HepG2 (cell line): Measurements from ENCODE around the gene PLVAP. TPM values are rescaled to one million over a fixed set of nuclear protein-coding genes. Genes with fewer than 3 reads are reported as not detected.

Experiments used
- CREB1 ChIP-seq, 2 experiments: fragments of 450-650 bp in 1 of 2; IDR thresholded peaks; 2 replicates each; pipeline ENCODE4 v1.6.1; 2016 to 2017; ENCODE audit warnings: control low read depth in 1 of 2, mild to moderate bottlenecking in 1 of 2, missing compliant biosample characterization in 1 of 2, missing genetic modification characterization in 1 of 2
- FOSL1 ChIP-seq: sonication (generic); formaldehyde crosslinking; IDR thresholded peaks from 2 replicates; pipeline ENCODE4 v1.9.0; 2021; ENCODE audit warnings: missing genetic modification reagents, borderline replicate concordance
- MEIS2 ChIP-seq: sonication (generic); formaldehyde crosslinking; IDR thresholded peaks from 2 replicates; pipeline ENCODE4 v1.9.0; 2021; ENCODE audit warnings: mild to moderate bottlenecking, missing genetic modification reagents
- MYPOP ChIP-seq: sonication (generic); formaldehyde crosslinking; IDR thresholded peaks from 2 replicates; pipeline ENCODE4 v1.8.1; 2023; ENCODE audit warnings: mild to moderate bottlenecking, moderate library complexity, missing genetic modification reagents
- NFE2L1 ChIP-seq: sonication (generic); formaldehyde crosslinking; IDR thresholded peaks from 2 replicates; pipeline ENCODE4 v1.4.0; 2020; ENCODE audit warnings: missing genetic modification reagents, mild to moderate bottlenecking, borderline replicate concordance
- ZBTB14 ChIP-seq: sonication (generic); formaldehyde crosslinking; IDR thresholded peaks from 2 replicates; pipeline ENCODE4 v1.4.0; 2020; ENCODE audit warnings: missing genetic modification reagents
- ZBTB33 ChIP-seq: sonication (generic); formaldehyde crosslinking; IDR thresholded peaks from 2 replicates; pipeline ENCODE4 v1.4.0; 2020; ENCODE audit warnings: missing genetic modification reagents
- ZNF318 ChIP-seq: sonication (generic); formaldehyde crosslinking; IDR thresholded peaks from 2 replicates; pipeline ENCODE4 v1.4.0; 2020; ENCODE audit warnings: mild to moderate bottlenecking, missing genetic modification reagents
- polyA plus RNA-seq, 8 experiments: library from polyadenylated mRNA; depleted of rRNA in 3 of 8; stranded (reverse) in 7 of 8; unstranded in 1 of 8; fragments of >200 nt; fragmentation: Illumina TruSeq in 4 of 8; extraction: Trizol in 4 of 8; gene quantifications; 2 replicates each; pipeline versions ENCODE4 v1.2.1 to v1.2.3, GENCODE V29; 2011 to 2016; ENCODE audit warnings: low read depth in 4 of 8, missing spikeins in 1 of 8, mixed read lengths in 1 of 8; ENCODE audit not compliant: insufficient read depth in 1 of 8
- total RNA-seq, 5 experiments: library from RNA; depleted of rRNA; stranded (reverse); fragments of >200 nt; fragmentation: Illumina TruSeq; extraction: Trizol; gene quantifications; 2 replicates each; pipeline ENCODE4 v1.2.3, GENCODE V29; 2016; ENCODE audit warnings: low read depth in 1 of 5

The PLVAP gene
- total and polyA plus RNA-seq, 2 of the 13 experiments (the other 11 are each of a cell fraction or from before 2014, with no cell fraction given) = 0.26 TPM; not detected in 1

- TF ChIP-seq ZBTB33 (CRISPR knock-in tag) (no peak), MEIS2 (CRISPR knock-in tag) (0 out of 2 replicates have a peak, but pooled peaks have one; percentile 15), NFE2L1 (CRISPR knock-in tag) (no peak), FOSL1 (CRISPR knock-in tag) (no peak), ZBTB14 (CRISPR knock-in tag) (peak; percentile 89), CREB1 (IDR thresholded peaks at IDR 0.05) (peak; percentile 90), CREB1 (CRISPR knock-in tag; IDR thresholded peaks at IDR 0.05) (peak; percentile 88), MYPOP (CRISPR knock-in tag) (no peak), ZNF318 (CRISPR knock-in tag) (no peak)
Observed at GRCh38 chr19:17419621-17420474, 42.7 kb upstream of the PLVAP start, which contains the start of gene MVB12A (continued).
